HT1080 (cell line): ENCODE data around the gene ANKLE2. TPM values are rescaled to one million over a fixed set of nuclear protein-coding genes. Genes with fewer than 3 reads are reported as not detected.
A peak's percentile ranks its signal among the peaks of the same experiment; 100 is the strongest.
"Not testable (repeated sequence)": the region's sequence is repeated elsewhere in the genome, so short reads cannot be mapped to it uniquely, and the experiment has no call there.

Experiments used
- DNase-seq: peaks from one replicate; pipeline ENCODE4 v3.0.0-alpha.2; 2015; ENCODE audit warnings: low read depth
- total RNA-seq: library from RNA; depleted of rRNA; stranded (reverse); fragments of >200 nt; shearing (Covaris generic); gene quantifications from 2 replicates; pipeline ENCODE4 v1.2.3, GENCODE V29; 2014

Gene ANKLE2
- total RNA-seq, 1 experiment from 2014 or later, result 52.5 TPM

GRCh38 chr12:132777614-132778013, 16.0 kb upstream of the ANKLE2 start:
- DNase-seq, result no peak

DNA sequence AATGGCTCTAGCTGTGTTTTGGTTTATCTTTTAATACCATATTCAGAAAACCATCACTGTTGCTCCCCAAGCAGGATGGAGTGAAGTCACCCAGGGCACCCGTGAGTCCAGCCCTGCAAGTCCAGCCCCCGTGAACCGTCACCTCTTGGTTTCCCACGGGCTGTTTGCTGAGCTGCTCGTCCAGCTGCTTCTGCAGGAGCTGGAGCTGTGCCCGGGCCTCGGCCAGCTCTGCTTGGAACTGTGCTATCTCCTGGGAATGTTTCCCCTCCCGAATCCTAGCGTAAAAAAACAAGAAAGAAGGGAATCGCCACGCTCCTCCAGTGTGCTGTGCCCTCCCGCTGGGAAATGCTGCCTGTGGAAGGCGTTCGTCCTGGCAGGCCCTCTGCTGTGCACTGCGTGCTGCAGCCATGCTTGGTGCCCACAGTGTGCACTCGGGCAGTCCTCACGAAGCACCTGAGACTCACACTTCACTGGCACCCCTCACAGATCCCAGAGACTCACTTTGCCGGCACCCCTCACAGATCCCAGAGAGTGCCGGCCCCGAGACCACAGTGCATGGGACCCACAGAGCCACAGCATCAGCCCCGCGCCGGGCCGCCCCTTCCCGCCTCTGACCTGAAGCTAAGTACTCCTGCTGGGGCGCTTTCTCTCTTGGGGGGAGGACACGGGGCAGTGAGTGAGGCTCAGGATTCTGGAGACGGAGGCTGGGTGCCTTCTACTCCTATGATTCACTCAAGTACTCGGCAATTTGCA, 15.4 kb upstream of the ANKLE2 start:
- DNase-seq, result no peak

GRCh38 chr12:132776230-132776625, 14.6 kb upstream of the ANKLE2 start:
- not testable (repeated sequence) for DNase-seq

GRCh38 chr12:132775502-132776229, 14.0 kb upstream of the ANKLE2 start:
- DNase-seq, result no peak

DNA sequence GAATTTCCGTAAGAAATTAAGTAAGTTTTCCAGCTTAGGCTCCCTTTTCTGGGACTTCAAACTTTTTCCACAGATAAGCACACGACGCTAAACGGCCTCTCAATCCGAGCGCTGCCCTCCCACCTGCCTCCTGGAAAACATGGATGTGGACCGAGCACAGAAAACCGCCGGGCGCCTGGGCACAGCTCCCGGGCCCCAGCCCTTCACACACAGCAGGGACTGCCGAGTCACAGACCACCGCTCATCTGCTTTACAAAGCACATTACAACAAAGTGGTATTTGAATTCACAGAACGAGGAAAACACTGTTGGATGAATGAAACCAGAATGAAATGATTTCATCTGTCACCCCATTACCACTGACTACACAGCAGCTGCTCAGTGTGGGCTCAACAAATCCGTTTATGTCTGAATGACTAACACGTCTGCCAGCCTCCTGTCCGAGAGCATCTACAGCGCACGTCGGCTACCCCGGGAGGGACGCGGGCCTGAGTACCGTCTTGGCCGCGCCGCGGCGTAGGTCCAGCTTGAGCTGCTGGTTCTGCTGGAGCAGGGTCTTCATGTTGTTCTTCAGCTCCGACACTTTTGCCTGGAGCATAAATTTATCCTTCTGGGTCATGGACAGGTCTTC, 13.1 kb upstream of the ANKLE2 start:
- DNase-seq, result no peak

- DNase-seq, result no peak
Measured at GRCh38 chr12:132774159-132774558, 12.5 kb upstream of the ANKLE2 start.

DNA sequence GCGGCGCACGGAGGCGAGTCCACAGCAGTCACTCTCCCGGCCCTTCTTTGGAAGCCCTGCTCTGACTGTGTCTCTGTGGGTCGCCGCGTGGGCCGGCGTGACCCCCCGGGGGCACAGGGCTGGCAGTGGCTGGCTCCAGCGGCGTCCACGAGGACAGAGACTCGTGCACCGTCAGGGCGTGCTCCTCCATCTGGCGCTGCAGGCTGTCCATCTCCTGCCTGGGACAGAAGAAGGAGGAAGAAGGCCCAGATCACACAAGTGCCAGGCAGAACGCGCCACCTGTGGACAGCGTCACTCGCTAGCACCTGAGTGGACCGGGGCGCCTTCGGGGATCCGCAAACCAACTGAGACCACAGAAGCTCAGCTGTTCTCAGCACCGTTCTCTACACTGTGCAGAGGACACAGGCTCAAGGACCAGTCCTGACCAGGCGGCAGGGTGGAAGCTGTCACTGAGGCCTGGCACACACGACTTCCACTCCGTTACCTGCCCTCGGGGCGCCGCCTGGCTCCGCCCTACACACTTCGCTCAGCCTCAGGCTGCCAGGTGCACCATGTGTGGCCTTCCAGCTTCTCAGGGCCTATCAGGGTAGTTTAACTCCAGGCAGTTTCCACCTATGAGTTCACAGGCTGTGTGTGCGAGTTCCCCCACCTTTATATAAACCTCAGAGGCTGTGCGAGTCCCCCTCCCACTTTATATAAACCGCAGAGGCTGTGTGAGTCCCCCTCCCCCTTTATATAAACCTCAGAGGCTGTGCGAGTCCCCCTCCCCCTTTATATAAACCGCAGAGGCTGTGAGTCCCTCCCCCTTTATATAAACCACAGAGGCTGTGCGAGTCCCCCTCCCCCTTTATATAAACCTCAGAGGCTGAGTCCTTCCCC, 11.7 kb upstream of the ANKLE2 start:
- DNase-seq, result no peak

DNA sequence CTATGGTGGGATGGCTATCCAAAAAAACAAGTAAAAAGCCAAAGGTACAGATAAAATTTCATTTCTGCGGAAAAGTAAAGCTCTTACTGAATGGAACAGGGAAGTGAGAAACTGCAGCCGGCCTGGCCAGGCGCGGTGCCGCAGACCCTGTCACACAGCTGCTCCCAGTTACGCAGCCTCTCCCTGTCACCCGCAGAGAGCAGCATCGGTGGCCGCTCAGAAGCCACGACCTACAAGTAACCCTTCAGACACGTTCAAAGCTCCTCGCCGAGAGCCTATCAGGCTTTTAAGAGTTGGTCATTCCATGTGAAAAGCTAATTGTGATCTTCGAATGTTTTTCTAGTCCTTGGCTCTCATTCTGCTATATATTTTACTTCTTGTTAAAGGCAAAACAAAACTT, 11.0 kb upstream of the ANKLE2 start:
- DNase-seq, result no peak

- DNase-seq, result no peak
Measured at GRCh38 chr12:132771126-132771838, 9.7 kb upstream of the ANKLE2 start.

GRCh38 chr12:132766380-132767085, 4.9 kb upstream of the ANKLE2 start:
- no peak for DNase-seq

- DNase-seq, result no peak
Measured at GRCh38 chr12:132765361-132765760, 3.7 kb upstream of the ANKLE2 start.

- no peak for DNase-seq
Measured at GRCh38 chr12:132764231-132764630, 2.6 kb upstream of the ANKLE2 start.

- peak; percentile 73 for DNase-seq
Measured at GRCh38 chr12:132761921-132762583, 420 bp upstream of the ANKLE2 start.

GRCh38 chr12:132759359-132759758, 2.3 kb downstream of the ANKLE2 start:
- no peak for DNase-seq

DNA sequence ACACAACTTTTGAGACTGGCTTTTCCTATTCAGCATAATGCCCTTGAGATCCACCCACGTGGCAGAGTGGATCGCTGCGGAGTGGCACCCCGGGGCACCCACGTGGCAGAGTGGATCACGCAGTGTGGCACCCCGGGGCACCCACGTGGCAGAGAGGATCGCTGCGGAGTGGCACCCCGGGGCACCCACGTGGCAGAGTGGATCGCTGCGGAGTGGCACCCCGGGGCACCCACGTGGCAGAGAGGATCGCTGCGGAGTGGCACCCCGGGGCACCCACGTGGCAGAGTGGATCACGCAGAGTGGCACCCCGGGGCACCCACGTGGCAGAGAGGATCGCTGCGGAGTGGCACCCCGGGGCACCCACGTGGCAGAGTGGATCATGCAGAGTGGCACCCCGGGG, 2.8 kb downstream of the ANKLE2 start:
- not testable (repeated sequence) for DNase-seq

GRCh38 chr12:132754160-132754932, 7.3 kb downstream of the ANKLE2 start:
- no peak for DNase-seq

- not testable (repeated sequence) for DNase-seq
Measured at GRCh38 chr12:132753670-132754069, 8.0 kb downstream of the ANKLE2 start.

DNA sequence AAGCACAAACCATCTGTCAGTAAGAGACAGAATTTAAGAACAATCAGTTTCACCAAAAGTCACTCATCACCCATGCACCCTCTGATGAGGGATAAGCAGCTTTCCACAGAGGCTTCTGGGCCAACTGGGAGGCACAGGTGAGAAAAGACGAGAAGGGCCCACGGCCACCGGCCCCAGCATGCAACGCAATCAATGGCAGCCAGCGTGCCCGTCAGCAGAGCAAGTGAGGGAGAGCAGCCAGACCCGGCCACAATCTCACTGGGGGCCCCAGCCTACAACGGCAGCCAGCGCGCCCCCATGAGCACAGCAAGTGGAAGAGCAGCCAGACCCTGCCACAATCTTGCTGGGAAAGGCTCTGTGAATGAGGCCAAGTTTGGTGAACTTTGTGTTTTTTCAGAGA, 13.3 kb downstream of the ANKLE2 start:
- no peak for DNase-seq

DNA sequence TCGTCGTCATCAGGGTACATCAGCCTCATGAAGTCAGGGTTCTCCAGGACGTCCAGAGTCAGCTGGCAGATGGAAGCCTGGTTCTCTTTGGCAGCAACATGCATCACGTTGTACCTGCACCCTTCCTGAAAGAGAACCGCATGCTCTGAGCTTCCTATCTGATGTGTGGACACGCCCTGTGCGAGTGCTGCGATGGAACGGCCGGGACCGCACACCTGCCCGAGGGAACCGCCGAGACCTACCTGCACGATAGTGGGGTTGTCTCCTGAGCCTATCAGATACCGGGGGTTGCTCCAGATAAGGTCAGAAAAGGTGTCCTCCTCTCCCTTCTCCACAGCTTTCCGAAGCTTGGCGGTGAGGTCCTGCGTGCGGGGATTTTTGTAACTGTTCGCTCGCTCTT, 13.7 kb downstream of the ANKLE2 start:
- no peak for DNase-seq
